B cell (primary cell): ENCODE results near the gene CTDSP2.

Source experiments
- EZH2 ChIP-seq: IDR thresholded peaks from 2 replicates; pipeline ENCODE4 v1.6.1; 2012; ENCODE audit warnings: borderline replicate concordance, low read depth, mild to moderate bottlenecking, moderate library complexity, low read length; ENCODE audit not compliant: insufficient read depth, poor library complexity, severe bottlenecking
- TF ChIP-seq, protein P1 (sequence below): fragments of 200-600 bp; IDR thresholded peaks from one replicate; pipeline ENCODE4 v1.8.0; 2022; ENCODE audit warnings: antibody characterized with exemption, mild to moderate bottlenecking

GRCh38 chr12:57826400-57826799 is 20.1 kb downstream of the CTDSP2 start:
- TF ChIP-seq, protein P1, sequence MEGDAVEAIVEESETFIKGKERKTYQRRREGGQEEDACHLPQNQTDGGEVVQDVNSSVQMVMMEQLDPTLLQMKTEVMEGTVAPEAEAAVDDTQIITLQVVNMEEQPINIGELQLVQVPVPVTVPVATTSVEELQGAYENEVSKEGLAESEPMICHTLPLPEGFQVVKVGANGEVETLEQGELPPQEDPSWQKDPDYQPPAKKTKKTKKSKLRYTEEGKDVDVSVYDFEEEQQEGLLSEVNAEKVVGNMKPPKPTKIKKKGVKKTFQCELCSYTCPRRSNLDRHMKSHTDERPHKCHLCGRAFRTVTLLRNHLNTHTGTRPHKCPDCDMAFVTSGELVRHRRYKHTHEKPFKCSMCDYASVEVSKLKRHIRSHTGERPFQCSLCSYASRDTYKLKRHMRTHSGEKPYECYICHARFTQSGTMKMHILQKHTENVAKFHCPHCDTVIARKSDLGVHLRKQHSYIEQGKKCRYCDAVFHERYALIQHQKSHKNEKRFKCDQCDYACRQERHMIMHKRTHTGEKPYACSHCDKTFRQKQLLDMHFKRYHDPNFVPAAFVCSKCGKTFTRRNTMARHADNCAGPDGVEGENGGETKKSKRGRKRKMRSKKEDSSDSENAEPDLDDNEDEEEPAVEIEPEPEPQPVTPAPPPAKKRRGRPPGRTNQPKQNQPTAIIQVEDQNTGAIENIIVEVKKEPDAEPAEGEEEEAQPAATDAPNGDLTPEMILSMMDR: no peak
- TF ChIP-seq EZH2: no peak
